ENCODE results near the gene NBPF12.
A peak's percentile ranks its signal among the peaks of the same experiment; 100 is the strongest.
"Not testable (repeated sequence)": the region's sequence is repeated elsewhere in the genome, so short reads cannot be mapped to it uniquely, and the experiment has no call there.

DNA sequence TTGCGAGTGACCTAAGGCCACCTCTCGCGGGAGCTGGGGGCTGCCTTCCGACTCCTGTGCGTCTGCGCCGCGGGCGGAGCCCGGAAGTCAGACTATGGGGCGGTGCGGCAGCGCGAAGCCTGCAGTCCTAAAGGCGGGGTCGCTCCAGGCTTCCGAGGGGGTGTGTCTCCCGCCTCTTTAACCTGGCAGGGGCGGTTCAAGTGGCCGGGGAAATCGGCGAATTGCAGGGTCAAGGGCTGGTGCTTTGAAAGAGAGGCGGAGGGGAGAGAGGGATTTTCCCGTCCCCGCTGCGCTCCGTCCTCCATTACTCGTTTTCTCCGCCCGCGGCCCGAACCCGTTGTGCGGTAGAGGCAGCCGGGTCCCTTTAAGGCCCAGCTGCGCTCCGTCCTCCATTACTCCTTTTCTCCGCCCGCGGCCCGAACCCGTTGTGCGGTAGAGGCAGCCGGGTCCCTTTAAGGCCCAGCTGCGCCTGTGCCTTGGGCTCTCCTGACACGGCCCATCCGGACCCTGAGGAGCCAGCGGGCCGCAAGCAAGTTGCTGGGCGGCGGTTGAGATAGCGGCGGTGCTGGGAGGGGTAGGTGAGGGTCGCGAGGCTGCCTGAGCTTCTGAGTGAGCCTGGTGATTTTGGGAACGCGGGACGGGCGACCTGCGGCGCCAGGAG is at the start of gene NBPF12:
- TF ChIP-seq, protein P1, sequence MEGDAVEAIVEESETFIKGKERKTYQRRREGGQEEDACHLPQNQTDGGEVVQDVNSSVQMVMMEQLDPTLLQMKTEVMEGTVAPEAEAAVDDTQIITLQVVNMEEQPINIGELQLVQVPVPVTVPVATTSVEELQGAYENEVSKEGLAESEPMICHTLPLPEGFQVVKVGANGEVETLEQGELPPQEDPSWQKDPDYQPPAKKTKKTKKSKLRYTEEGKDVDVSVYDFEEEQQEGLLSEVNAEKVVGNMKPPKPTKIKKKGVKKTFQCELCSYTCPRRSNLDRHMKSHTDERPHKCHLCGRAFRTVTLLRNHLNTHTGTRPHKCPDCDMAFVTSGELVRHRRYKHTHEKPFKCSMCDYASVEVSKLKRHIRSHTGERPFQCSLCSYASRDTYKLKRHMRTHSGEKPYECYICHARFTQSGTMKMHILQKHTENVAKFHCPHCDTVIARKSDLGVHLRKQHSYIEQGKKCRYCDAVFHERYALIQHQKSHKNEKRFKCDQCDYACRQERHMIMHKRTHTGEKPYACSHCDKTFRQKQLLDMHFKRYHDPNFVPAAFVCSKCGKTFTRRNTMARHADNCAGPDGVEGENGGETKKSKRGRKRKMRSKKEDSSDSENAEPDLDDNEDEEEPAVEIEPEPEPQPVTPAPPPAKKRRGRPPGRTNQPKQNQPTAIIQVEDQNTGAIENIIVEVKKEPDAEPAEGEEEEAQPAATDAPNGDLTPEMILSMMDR (IDR thresholded peaks at IDR 0.05; ENCODE audit: control extremely low read depth in 1 of 3, insufficient read depth in 1 of 3, low read depth in 1 of 3, low read length in 3 of 3) = not testable (repeated sequence)
- not testable (repeated sequence) for TF ChIP-seq ZNF274 (IDR thresholded peaks at IDR 0.05; ENCODE audit: borderline replicate concordance, extremely low read depth, low read length); BRCA1 (IDR thresholded peaks at IDR 0.05; ENCODE audit: low read depth, low read length); POLR2AphosphoS5 (IDR thresholded peaks at IDR 0.05; ENCODE audit: low read depth, low read length); CEBPB (IDR thresholded peaks at IDR 0.05; ENCODE audit: low read depth, low read length); RAD21 (IDR thresholded peaks at IDR 0.05 in 1 of 2, conservative IDR thresholded peaks at IDR 0.05 in 1 of 2; ENCODE audit: low read depth in 2 of 2, low read length in 2 of 2); RFX5 (IDR thresholded peaks at IDR 0.05; ENCODE audit: borderline replicate concordance, low read depth, low read length); MAFK (IDR thresholded peaks at IDR 0.05; ENCODE audit: low read depth, low read length); JUND (IDR thresholded peaks at IDR 0.05; ENCODE audit: low read length); EP300 (IDR thresholded peaks at IDR 0.05; ENCODE audit: borderline replicate concordance in 1 of 2, low read depth in 2 of 2, low read length in 2 of 2); JUN (IDR thresholded peaks at IDR 0.05; ENCODE audit: low read depth, low read length); SRF (IDR thresholded peaks at IDR 0.05; ENCODE audit: low read depth, low read length)
- TF ChIP-seq POLR2A (IDR thresholded peaks at IDR 0.05; ENCODE audit: control extremely low read depth in 1 of 2, low read depth in 2 of 2, low read length in 2 of 2) = peak in 1 of 2 experiments; percentile 61; a peak in 1 of 3 replicates
- TF ChIP-seq NRF1 (IDR thresholded peaks at IDR 0.05; ENCODE audit: low read depth, low read length) = 0 out of 2 replicates have a peak, but pooled peaks have one; percentile 5
